AML-193 (cell line): Measurements from ENCODE around the gene MOV10.
"Not testable (repeated sequence)": the region's sequence is repeated elsewhere in the genome, so short reads cannot be mapped to it uniquely, and the experiment has no call there.

ENCODE experiments used
- DNase-seq, 2 experiments: peaks; one replicate each; lab custom pipeline; 2025; lab: John Stamatoyannopoulos, UW

MOV10 gene

GRCh38 chr1:112714313-112715263 lies 40.1 kb downstream of the MOV10 start:
- DNase-seq, result no peak

- peak; percentile 67 to 75 for DNase-seq
These were observed 41.0 kb downstream of the MOV10 start, which contains the start of gene PPM1J for GRCh38 chr1:112715264-112716053. PPM1J (minus strand) TSS chr1:112715332; CDS start chr1:112715301, 31 bp downstream.

GRCh38 chr1:112716133-112716720 lies 41.8 kb downstream of the MOV10 start:
- peak; percentile 57 to 74 for DNase-seq

GRCh38 chr1:112717263-112717873 lies 42.9 kb downstream of the MOV10 start:
- DNase-seq, result no peak

- DNase-seq, result peak; percentile 45 to 66
These were observed 44.4 kb downstream of the MOV10 start for GRCh38 chr1:112718691-112719418.

GRCh38 chr1:112719706-112720105 lies 45.2 kb downstream of the MOV10 start:
- no peak for DNase-seq

GRCh38 chr1:112720800-112721199 lies 46.3 kb downstream of the MOV10 start:
- no peak for DNase-seq

- not testable (repeated sequence) for DNase-seq
These were observed 46.8 kb downstream of the MOV10 start for GRCh38 chr1:112721294-112721693.

- DNase-seq, result no peak
These were observed 47.6 kb downstream of the MOV10 start for GRCh38 chr1:112721966-112722524.

GRCh38 chr1:112722601-112723510 lies 48.4 kb downstream of the MOV10 start:
- DNase-seq, result peak; percentile 33

- no peak for DNase-seq
These were observed 49.0 kb downstream of the MOV10 start for GRCh38 chr1:112723511-112723839.

- DNase-seq, result not testable (repeated sequence)
These were observed 49.8 kb downstream of the MOV10 start for GRCh38 chr1:112724240-112724639.

- DNase-seq, result no peak
These were observed 53.3 kb downstream of the MOV10 start for GRCh38 chr1:112727716-112728115.

- not testable (repeated sequence) for DNase-seq
These were observed 54.0 kb downstream of the MOV10 start for GRCh38 chr1:112728306-112728971.

- DNase-seq, result not testable (repeated sequence)
These were observed 54.6 kb downstream of the MOV10 start for GRCh38 chr1:112729011-112729410.

GRCh38 chr1:112729909-112730308 lies 55.5 kb downstream of the MOV10 start:
- DNase-seq, result no peak

- DNase-seq, result no peak
These were observed 57.0 kb downstream of the MOV10 start for GRCh38 chr1:112731451-112731850.

- DNase-seq, result no peak
These were observed 61.3 kb downstream of the MOV10 start for GRCh38 chr1:112735752-112736151.

GRCh38 chr1:112737573-112737972 lies 63.1 kb downstream of the MOV10 start:
- DNase-seq, result no peak
